ENCODE measurements around the gene CDKN2C. TPM values are rescaled to one million over a fixed set of nuclear protein-coding genes. Genes with fewer than 3 reads are reported as not detected.
A peak's percentile ranks its signal among the peaks of the same experiment; 100 is the strongest.

Gene CDKN2C
- total RNA-seq, 1 experiment from 2014 or later = 50.4 TPM

GRCh38 chr1:50976890-50977574 is 7.0 kb downstream of the CDKN2C start:
- Histone ChIP-seq H3K9me3 (ENCODE audit: control insufficient read depth, insufficient read depth, low read depth, low read length) (no peaks in the 10 kb centered on the region), H3K27ac (ENCODE audit: low read length) (peak overlapping the region; percentile 100), H3K36me3 (ENCODE audit: control insufficient read depth, insufficient read depth, low read length) (peaks cover 5% of the 10 kb centered on the region; the same call in 1 of the 2 replicates), H3K27me3 (ENCODE audit: control insufficient read depth, insufficient read depth, low read length) (no peaks in the 10 kb centered on the region), H3K4me3 (ENCODE audit: low read depth in 2 of 2, low read length in 2 of 2) (peak overlapping the region; percentile 69 to 80), H3K4me1 (ENCODE audit: control insufficient read depth, insufficient read depth, low read length) (peaks cover 44% of the 10 kb centered on the region)
- BruUV-seq (replicated peaks) = TSS peak; percentile 96
- peak; percentile 76 for ATAC-seq
- TF ChIP-seq SIN3A (IDR thresholded peaks at IDR 0.05; ENCODE audit: borderline replicate concordance, insufficient read depth, low read depth, low read length) (no peak), CTCF (IDR thresholded peaks at IDR 0.05) (no peak), REST (IDR thresholded peaks at IDR 0.05; ENCODE audit: insufficient read depth in 1 of 2, low read depth in 2 of 2, low read length in 1 of 2) (no peak; a peak in 1 of 4 replicates), TCF7L2 (IDR thresholded peaks at IDR 0.05; ENCODE audit: low read depth, low read length) (peak; percentile 71), POLR2AphosphoS5 (IDR thresholded peaks at IDR 0.05; ENCODE audit: low read depth, low read length) (peak; percentile 47; the same call in 1 of the 2 replicates)
- ChIA-PET CTCF (interaction anchor here (1.0 kb wide), 2 partner anchors 17 to 212 kb away, joined by 3 read pairs; partner anchors contain the start of gene FAF1), POLR2A (interaction anchor here (0.6 to 0.8 kb wide), 3 partner anchors 10 to 87 kb away, joined by 4 to 9 read pairs (median 4); no protein-coding TSS in a partner anchor)
- intact Hi-C loops (cut with micrococcal nuclease; ENCODE audit: unreplicated experiment) (loop anchor here (5.0 to 10.0 kb wide), 2 partner anchors 202 to 210 kb away; no protein-coding TSS in a partner anchor), in situ Hi-C loops (cut with HindIII; ENCODE audit: low pct_unique_long_range_greater_than_20kb, low sequenced_read_pairs) (no loop called here)
- no peak for DNase-seq (ENCODE audit: low read depth, low spot score)

GRCh38 chr1:50977575-50978143 is 7.6 kb downstream of the CDKN2C start:
- peaks cover 50% of the 10 kb centered on the region for H3K4me1 ChIP-seq (ENCODE audit: control insufficient read depth, insufficient read depth, low read length)
- intact Hi-C loops (cut with micrococcal nuclease; ENCODE audit: unreplicated experiment) = loop anchor here (2.0 to 10.0 kb wide), 3 partner anchors 67 to 210 kb away; no protein-coding TSS in a partner anchor
- BruUV-seq (replicated peaks) = no TSS peak
- peaks cover 5% of the 10 kb centered on the region; the same call in 1 of the 2 replicates for H3K36me3 ChIP-seq (ENCODE audit: control insufficient read depth, insufficient read depth, low read length)
- TF ChIP-seq REST (IDR thresholded peaks at IDR 0.05; ENCODE audit: insufficient read depth in 1 of 2, low read depth in 2 of 2, low read length in 1 of 2) (no peak), TCF7L2 (IDR thresholded peaks at IDR 0.05; ENCODE audit: low read depth, low read length) (no peak), POLR2AphosphoS5 (IDR thresholded peaks at IDR 0.05; ENCODE audit: low read depth, low read length) (no peak), CTCF (IDR thresholded peaks at IDR 0.05) (no peak), SIN3A (IDR thresholded peaks at IDR 0.05; ENCODE audit: borderline replicate concordance, insufficient read depth, low read depth, low read length) (0 out of 2 replicates have a peak, but pooled peaks have one; percentile 13)
- H3K9me3 ChIP-seq (ENCODE audit: control insufficient read depth, insufficient read depth, low read depth, low read length) = no peaks in the 10 kb centered on the region
- ChIA-PET POLR2A (interaction anchor here (0.6 to 1.1 kb wide), 4 partner anchors 9 to 212 kb away, joined by 3 to 9 read pairs (median 4); no protein-coding TSS in a partner anchor), CTCF (interaction anchor here (1.0 kb wide), 2 partner anchors 18 to 211 kb away, joined by 3 read pairs; partner anchors contain the start of gene FAF1)
- H3K27me3 ChIP-seq (ENCODE audit: control insufficient read depth, insufficient read depth, low read length) = no peaks in the 10 kb centered on the region
- in situ Hi-C loops (cut with HindIII; ENCODE audit: low pct_unique_long_range_greater_than_20kb, low sequenced_read_pairs) = no loop called here
- no peak for DNase-seq (ENCODE audit: low read depth, low spot score)
- ATAC-seq = peak; percentile 85
- H3K27ac ChIP-seq (ENCODE audit: low read length) = peak overlapping the region; percentile 100
- H3K4me3 ChIP-seq (ENCODE audit: low read depth in 2 of 2, low read length in 2 of 2) = peak overlapping the region; percentile 80 to 83

Measured in Panc1 (cell line).